T-cell (primary cell): ENCODE data around the gene ZNF688. TPM values are rescaled to one million over a fixed set of nuclear protein-coding genes. Genes with fewer than 3 reads are reported as not detected.
A peak's percentile ranks its signal among the peaks of the same experiment; 100 is the strongest.
"Not testable (repeated sequence)": the region's sequence is repeated elsewhere in the genome, so short reads cannot be mapped to it uniquely, and the experiment has no call there.

ENCODE experiments used
- ATAC-seq, 4 experiments: fragments of 200-7000 bp in 3 of 4; fragments of 150-1000 bp in 1 of 4; cut with Tn5 transposase; replicated peaks in 1 of 4; 1 replicate in 3 of 4; 2 replicates in 1 of 4; pipeline ENCODE4 v1.10.0; 2021; ENCODE audit warnings: moderate library complexity in 3 of 4, mild to moderate bottlenecking in 2 of 4, moderate number of reproducible peaks in 1 of 4
- CTCF ChIA-PET, 2 donors: fragments of 300-600 bp; sonication (Branson Sonifier 250); formaldehyde crosslinking; loops; one replicate each; lab custom pipeline; 2022; ENCODE audit warnings: antibody characterized with exemption in 2 of 2; lab: Charles Lee
- POLR2A ChIA-PET, 2 donors: fragments of 300-600 bp; sonication (Branson Sonifier 250); formaldehyde crosslinking; loops; one replicate each; lab custom pipeline; 2022; ENCODE audit warnings: antibody characterized with exemption in 2 of 2; lab: Charles Lee
- DNase-seq, 35 experiments: peaks; one replicate each; pipeline versions ENCODE4 v3.0.0 to v3.0.0-alpha.2; 2013 to 2023
- H3K27ac ChIP-seq: one replicate; pipeline ENCODE4 v1.5.1; 2013; ENCODE audit warnings: low read length
- H3K27me3 ChIP-seq, 2 experiments: replicated peaks in 1 of 2; 1 replicate in 1 of 2; 2 replicates in 1 of 2; pipeline versions ENCODE4 v1.6.1 to v1.7.0; 2013; ENCODE audit warnings: low read length in 1 of 2, mixed read lengths in 1 of 2; ENCODE audit not compliant: control insufficient read depth in 2 of 2, insufficient read depth in 2 of 2; ENCODE audit errors: extremely low read depth in 1 of 2
- H3K36me3 ChIP-seq, 2 donors: 1 replicate in 1 of 2; 2 replicates in 1 of 2; pipeline versions ENCODE4 v1.6.1 to v1.7.0; 2013; ENCODE audit warnings: low read length in 1 of 2; ENCODE audit not compliant: control insufficient read depth in 2 of 2, insufficient read depth in 1 of 2; ENCODE audit errors: extremely low read depth in 1 of 2
- H3K4me1 ChIP-seq, 2 experiments: 1 replicate in 1 of 2; 2 replicates in 1 of 2; pipeline versions ENCODE4 v1.6.1 to v1.7.0; 2013; ENCODE audit warnings: low read length in 2 of 2, mixed read lengths in 1 of 2; ENCODE audit not compliant: insufficient read depth in 2 of 2, control insufficient read depth in 1 of 2; ENCODE audit errors: extremely low read depth in 1 of 2
- H3K4me3 ChIP-seq, 2 donors: 1 replicate in 1 of 2; 2 replicates in 1 of 2; pipeline versions ENCODE4 v1.5.1 to v1.7.0; 2013; ENCODE audit warnings: mild to moderate bottlenecking in 2 of 2, low read length in 1 of 2, moderate library complexity in 1 of 2; ENCODE audit not compliant: control insufficient read depth in 1 of 2; ENCODE audit errors: extremely low read depth in 1 of 2
- H3K9me3 ChIP-seq: 2 replicates; pipeline ENCODE4 v1.7.0; 2013
- H3K27ac Mint-ChIP-seq, 2 donors: one replicate each; pipeline ENCODE4 v1.8.0; 2020 to 2021; ENCODE audit warnings: mild to moderate bottlenecking in 2 of 2, mixed read lengths in 2 of 2
- H3K27me3 Mint-ChIP-seq, 2 donors: one replicate each; pipeline ENCODE4 v1.8.0; 2021 to 2022; ENCODE audit warnings: mixed read lengths in 2 of 2
- H3K36me3 Mint-ChIP-seq: one replicate; pipeline ENCODE4 v1.8.0; 2021; ENCODE audit warnings: mixed read lengths
- H3K4me1 Mint-ChIP-seq, 3 donors: one replicate each; pipeline ENCODE4 v1.8.0; 2020 to 2022; ENCODE audit warnings: mixed read lengths in 3 of 3, mild to moderate bottlenecking in 1 of 3
- H3K4me3 Mint-ChIP-seq, 3 donors: one replicate each; pipeline ENCODE4 v1.8.0; 2020 to 2022; ENCODE audit warnings: mild to moderate bottlenecking in 3 of 3, mixed read lengths in 3 of 3, moderate library complexity in 3 of 3
- H3K9me3 Mint-ChIP-seq, 3 donors: one replicate each; pipeline ENCODE4 v1.8.0; 2020 to 2022; ENCODE audit warnings: mixed read lengths in 3 of 3
- WGBS: methylation state at CpG from one replicate; pipeline ENCODE4 v1.1.5; 2013; ENCODE audit warnings: missing lambda C conversion rate; ENCODE audit not compliant: insufficient coverage; 5-methylcytosine and 5-hydroxymethylcytosine counted together
- total RNA-seq, 35 experiments: library from RNA in 6 of 35; stranded (reverse) in 6 of 35; fragments of 120-200 nt in 1 of 35; gene quantifications; one replicate each; pipeline versions ENCODE4 v1.2.1 to v1.2.4 and lab custom pipeline; 2013 to 2026

ZNF688 gene
- total RNA-seq, 5 donors from 2014 or later (not counting 1 experiment from before 2014, with no cell fraction given): 11.9 to 25.9 (median 20.7) TPM

GRCh38 chr16:30590869-30591268 is 19.4 kb upstream of the ZNF688 start:
- peaks cover 4 to 12% (median 8%) of the 10 kb centered on the region in 3 donors for H3K4me1 Mint-ChIP-seq
- H3K27me3 ChIP-seq, H3K9me3 Mint-ChIP-seq, H3K36me3 ChIP-seq, H3K27me3 Mint-ChIP-seq, H3K4me3 Mint-ChIP-seq, POLR2A ChIA-PET, H3K36me3 Mint-ChIP-seq, ATAC-seq, DNase-seq, H3K4me1 ChIP-seq, H3K4me3 ChIP-seq, CTCF ChIA-PET, H3K9me3 ChIP-seq, H3K27ac Mint-ChIP-seq, H3K27ac ChIP-seq: not testable (repeated sequence)
- WGBS: 100% methylated on average over 3 of the region's 9 CpGs

- H3K4me3 ChIP-seq, H3K36me3 Mint-ChIP-seq, H3K36me3 ChIP-seq, H3K27ac Mint-ChIP-seq, DNase-seq, ATAC-seq, CTCF ChIA-PET, H3K9me3 Mint-ChIP-seq, H3K27me3 ChIP-seq, H3K9me3 ChIP-seq, H3K27ac ChIP-seq, H3K4me3 Mint-ChIP-seq, H3K27me3 Mint-ChIP-seq, POLR2A ChIA-PET: not testable (repeated sequence)
- H3K4me1 ChIP-seq: peaks cover 6 to 18% of the 10 kb centered on the region in 2 experiments
- peaks cover 11 to 20% (median 17%) of the 10 kb centered on the region in 3 donors for H3K4me1 Mint-ChIP-seq
- no CpG with 5 or more reads among the region's 2 CpGs for WGBS
Observed at GRCh38 chr16:30589582-30589981, 18.1 kb upstream of the ZNF688 start.

GRCh38 chr16:30588651-30589050 is 17.1 kb upstream of the ZNF688 start:
- POLR2A ChIA-PET: no interaction called here
- CTCF ChIA-PET: interaction anchor here in 1 of 2 donors (0.6 to 0.7 kb wide), 2 partner anchors 22 to 37 kb away, joined by 3 read pairs; partner anchors contain the start of gene ZNF689
- WGBS: no CpG with 5 or more reads among the region's 2 CpGs
- Histone ChIP-seq H3K27ac (no peak overlapping the region), H3K9me3 (no peaks in the 10 kb centered on the region), H3K27me3 (no peaks in the 10 kb centered on the region), H3K4me3 (no peak overlapping the region), H3K4me1 (peaks cover 6 to 18% of the 10 kb centered on the region in 2 experiments), H3K36me3 (no peaks in the 10 kb centered on the region)
- H3K9me3 Mint-ChIP-seq: no peaks in the 10 kb centered on the region
- H3K27me3 Mint-ChIP-seq: no peaks in the 10 kb centered on the region
- H3K27ac Mint-ChIP-seq: no peak overlapping the region
- no peak for ATAC-seq
- H3K4me3 Mint-ChIP-seq: no peak overlapping the region
- H3K36me3 Mint-ChIP-seq: no peaks in the 10 kb centered on the region
- peaks cover 13 to 26% (median 19%) of the 10 kb centered on the region in 3 donors for H3K4me1 Mint-ChIP-seq
- no peak for DNase-seq

GRCh38 chr16:30585400-30586191 is 14.1 kb upstream of the ZNF688 start, which contains the start of gene ZNF785:
Gene ZNF785 (minus strand): TSS chr16:30585697. CDS start chr16:30585611, 86 bp downstream.
- Mint-ChIP-seq H3K4me1 (peaks cover 17 to 29% (median 25%) of the 10 kb centered on the region in 3 donors), H3K36me3 (peaks cover 12% of the 10 kb centered on the region), H3K4me3 (peak within 1 kb of the TSS; percentile 78 to 88 (median 88)), H3K9me3 (no peaks in the 10 kb centered on the region), H3K27ac (peak within 1 kb of the TSS; percentile 88 to 91), H3K27me3 (no peaks in the 10 kb centered on the region)
- CTCF ChIA-PET: interaction anchor here (0.9 to 1.4 kb wide), 4 partner anchors 12 to 156 kb away, joined by 3 to 7 read pairs (median 4); partner anchors contain the start of genes DCTPP1 (in 1 of the 2) and ZNF747 (in 1 of the 2)
- H3K27me3 ChIP-seq: no peaks in the 10 kb centered on the region
- H3K27ac ChIP-seq: peak within 1 kb of the TSS; percentile 62
- 1% methylated on average over 37 of the region's 50 CpGs for WGBS
- peaks cover 9 to 17% of the 10 kb centered on the region in 2 donors for H3K36me3 ChIP-seq
- peak; percentile 78 to 97 (median 90) for DNase-seq
- H3K4me3 ChIP-seq: peak within 1 kb of the TSS; percentile 63 to 68
- POLR2A ChIA-PET: interaction anchor here (0.6 to 1.0 kb wide), 2 partner anchors 22 to 52 kb away, joined by 4 read pairs; no protein-coding TSS in a partner anchor
- no peaks in the 10 kb centered on the region for H3K9me3 ChIP-seq
- peak; percentile 98 to 99 (median 99) for ATAC-seq
- H3K4me1 ChIP-seq: peaks cover 6 to 21% of the 10 kb centered on the region in 2 experiments

GRCh38 chr16:30585022-30585399 is 13.5 kb upstream of the ZNF688 start:
- no peaks in the 10 kb centered on the region for H3K9me3 Mint-ChIP-seq

More at GRCh38 chr16:30585022-30585399, 13.5 kb upstream of the ZNF688 start:
- Histone ChIP-seq H3K4me1 (peaks cover 6 to 21% of the 10 kb centered on the region in 2 experiments), H3K36me3 (peaks cover 9 to 17% of the 10 kb centered on the region in 2 donors), H3K4me3 (peak overlapping the region; percentile 63 to 68), H3K27me3 (no peaks in the 10 kb centered on the region), H3K27ac (peak overlapping the region; percentile 62), H3K9me3 (no peaks in the 10 kb centered on the region)
- Mint-ChIP-seq H3K4me1 (peaks cover 17 to 29% (median 25%) of the 10 kb centered on the region in 3 donors), H3K27ac (peak overlapping the region; percentile 68 to 87), H3K27me3 (no peaks in the 10 kb centered on the region), H3K4me3 (peak overlapping the region; percentile 78 to 88 (median 88)), H3K36me3 (peaks cover 12% of the 10 kb centered on the region)
- WGBS: 13% methylated on average over 19 of the region's 23 CpGs
- POLR2A ChIA-PET: interaction anchor here in 1 of 2 donors (0.6 kb wide), 1 partner anchor 97 kb away, joined by 6 read pairs; no protein-coding TSS in a partner anchor
- peak in 3 of 35 experiments; percentile 4 to 26 (median 8) for DNase-seq
- ATAC-seq: peak; percentile 14 to 36 (median 28)
- CTCF ChIA-PET: interaction anchor here in 1 of 2 donors (0.7 to 1.4 kb wide), 3 partner anchors 44 to 155 kb away, joined by 3 to 7 read pairs (median 3); partner anchors contain the start of gene DCTPP1
